Heart left ventricle (tissue), 13 donors: ENCODE data around the gene PTPRN2.

Experiments used
- CTCF ChIP-seq, 12 donors: fragments of 200-600 bp; sonication (generic) in 4 of 12; IDR thresholded peaks; one replicate each; pipeline versions ENCODE4 v1.5.0 to v1.8.0; 2018 to 2022; ENCODE audit warnings: antibody characterized with exemption in 12 of 12, mild to moderate bottlenecking in 5 of 12
- POLR2A ChIP-seq, 2 donors: fragments of 450-650 bp; IDR thresholded peaks; one replicate each; pipeline ENCODE4 v1.6.1; 2017; ENCODE audit warnings: antibody characterized with exemption in 2 of 2, mild to moderate bottlenecking in 2 of 2, moderate library complexity in 2 of 2
- donor health status: ischemic (EF 13 %, LVEDD 7.1; RV severe dilation, severe dysfunction).
- donor health status: DM: no; HTN: yes; CAD: no.
- donor health status: DM: no; HTN: no; CAD: no.
- donor health status: ischemic (EF 25% LVEDD 6.9; RV normal size, moderate dysfunction).
- donor health status: ischemic (EF 25% LVEDD 5.7; RV mildly dilated, moderate dysfunction).
- donor health status: ischemic (EF 35%, LVEDD 5.7; RV mildly dilated, moderate dysfunction).
- donor health status: nonischemic (EF 11% LVEDD 7.7; RV severe dilation, severe dysfunction).
- donor health status: DM: yes; HTN: yes; CAD: no.
- donor health status: PGD.
- donor health status: ischemic (EF 29% LVEDD 5.4; RV normal size, mild dysfunction).
- donor health status: nonischemic (EF 23%, LVEDD 6.1; RV moderate dilation, normal function).

GRCh38 chr7:157558516-157558874, 1029.1 kb downstream of the PTPRN2 start:
- TF ChIP-seq POLR2A (IDR thresholded peaks at IDR 0.05), result no peak
- TF ChIP-seq CTCF (IDR thresholded peaks at IDR 0.05), result no peak
